HEK293 (cell line): Measurements from ENCODE around the gene TAOK3.

Experiments used
- ZFP3 ChIP-seq: fragments of 450-650 bp; formaldehyde crosslinking; IDR thresholded peaks from 2 replicates; pipeline ENCODE4 v1.5.1; 2016; ENCODE audit warnings: low read depth, missing biosample characterization, missing genetic modification characterization
- ZFP37 ChIP-seq: fragments of 450-650 bp; formaldehyde crosslinking; IDR thresholded peaks from 2 replicates; pipeline ENCODE4 v1.5.1; 2016; ENCODE audit warnings: missing biosample characterization, missing genetic modification characterization
- ZNF510 ChIP-seq: fragments of 450-650 bp; formaldehyde crosslinking; IDR thresholded peaks from 2 replicates; pipeline ENCODE4 v1.5.1; 2018; ENCODE audit warnings: mild to moderate bottlenecking, missing genetic modification characterization, missing biosample characterization; ENCODE audit not compliant: insufficient replicate concordance
- ZNF529 ChIP-seq: fragments of 450-650 bp; formaldehyde crosslinking; IDR thresholded peaks from 2 replicates; pipeline ENCODE4 v1.5.1; 2017; ENCODE audit warnings: missing genetic modification characterization, missing biosample characterization; ENCODE audit not compliant: insufficient replicate concordance
- ZNF747 ChIP-seq: fragments of 450-650 bp; formaldehyde crosslinking; IDR thresholded peaks from 2 replicates; pipeline ENCODE4 v1.5.1; 2016; ENCODE audit warnings: missing biosample characterization, missing genetic modification characterization
- TF ChIP-seq, protein P1 (sequence below): fragments of 450-650 bp; formaldehyde crosslinking; IDR thresholded peaks from 2 replicates; pipeline ENCODE4 v1.5.1; 2016; ENCODE audit warnings: missing biosample characterization, missing genetic modification characterization
- TF ChIP-seq, protein P2 (sequence below): fragments of 450-650 bp; formaldehyde crosslinking; conservative IDR thresholded peaks from 2 replicates; pipeline ENCODE4 v1.5.1; 2016; ENCODE audit warnings: low read depth, missing biosample characterization, missing genetic modification characterization
- TF ChIP-seq, protein P3 (sequence below): fragments of 450-650 bp; formaldehyde crosslinking; optimal IDR thresholded peaks from 2 replicates; pipeline ENCODE3; 2016; ENCODE audit warnings: missing biosample characterization, mild to moderate bottlenecking, missing genetic modification characterization
- TF ChIP-seq, protein P4 (sequence below): fragments of 450-650 bp; formaldehyde crosslinking; IDR thresholded peaks from 2 replicates; pipeline ENCODE4 v1.5.1; 2016; ENCODE audit warnings: missing biosample characterization, missing genetic modification characterization, low read depth
- TF ChIP-seq, protein P5 (sequence below): fragments of 450-650 bp; formaldehyde crosslinking; IDR thresholded peaks from 2 replicates; pipeline ENCODE4 v1.5.1; 2017; ENCODE audit warnings: missing biosample characterization, mild to moderate bottlenecking, missing genetic modification characterization, moderate library complexity
- TF ChIP-seq, protein P6 (sequence below): fragments of 450-650 bp; formaldehyde crosslinking; IDR thresholded peaks from 2 replicates; pipeline ENCODE4 v1.5.1; 2016; ENCODE audit warnings: missing biosample characterization, missing genetic modification characterization

DNA sequence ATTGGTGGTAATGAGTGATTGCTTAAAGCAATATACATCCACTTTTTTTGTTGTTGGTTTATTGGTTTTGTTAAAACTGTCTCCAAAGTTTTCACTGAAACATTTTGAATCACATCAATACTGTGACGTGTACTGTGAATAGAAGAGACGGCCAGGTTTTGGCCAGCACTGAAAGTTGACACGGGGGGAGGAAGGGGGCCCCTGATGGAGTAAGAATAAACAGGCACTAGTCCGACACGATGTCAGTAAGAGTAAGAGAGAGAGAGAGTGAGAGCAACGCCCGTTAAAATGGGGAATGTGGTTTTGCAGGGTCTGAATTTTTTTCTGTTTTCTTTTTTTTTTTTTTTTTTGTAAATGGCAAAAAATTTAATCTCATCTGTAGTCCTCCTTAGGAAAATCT lies 222.1 kb downstream of the TAOK3 start:
- TF ChIP-seq, protein P1, sequence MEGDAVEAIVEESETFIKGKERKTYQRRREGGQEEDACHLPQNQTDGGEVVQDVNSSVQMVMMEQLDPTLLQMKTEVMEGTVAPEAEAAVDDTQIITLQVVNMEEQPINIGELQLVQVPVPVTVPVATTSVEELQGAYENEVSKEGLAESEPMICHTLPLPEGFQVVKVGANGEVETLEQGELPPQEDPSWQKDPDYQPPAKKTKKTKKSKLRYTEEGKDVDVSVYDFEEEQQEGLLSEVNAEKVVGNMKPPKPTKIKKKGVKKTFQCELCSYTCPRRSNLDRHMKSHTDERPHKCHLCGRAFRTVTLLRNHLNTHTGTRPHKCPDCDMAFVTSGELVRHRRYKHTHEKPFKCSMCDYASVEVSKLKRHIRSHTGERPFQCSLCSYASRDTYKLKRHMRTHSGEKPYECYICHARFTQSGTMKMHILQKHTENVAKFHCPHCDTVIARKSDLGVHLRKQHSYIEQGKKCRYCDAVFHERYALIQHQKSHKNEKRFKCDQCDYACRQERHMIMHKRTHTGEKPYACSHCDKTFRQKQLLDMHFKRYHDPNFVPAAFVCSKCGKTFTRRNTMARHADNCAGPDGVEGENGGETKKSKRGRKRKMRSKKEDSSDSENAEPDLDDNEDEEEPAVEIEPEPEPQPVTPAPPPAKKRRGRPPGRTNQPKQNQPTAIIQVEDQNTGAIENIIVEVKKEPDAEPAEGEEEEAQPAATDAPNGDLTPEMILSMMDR, result no peak
- no peak for TF ChIP-seq ZNF510 (tag by site-specific recombination)
- TF ChIP-seq, protein P2, sequence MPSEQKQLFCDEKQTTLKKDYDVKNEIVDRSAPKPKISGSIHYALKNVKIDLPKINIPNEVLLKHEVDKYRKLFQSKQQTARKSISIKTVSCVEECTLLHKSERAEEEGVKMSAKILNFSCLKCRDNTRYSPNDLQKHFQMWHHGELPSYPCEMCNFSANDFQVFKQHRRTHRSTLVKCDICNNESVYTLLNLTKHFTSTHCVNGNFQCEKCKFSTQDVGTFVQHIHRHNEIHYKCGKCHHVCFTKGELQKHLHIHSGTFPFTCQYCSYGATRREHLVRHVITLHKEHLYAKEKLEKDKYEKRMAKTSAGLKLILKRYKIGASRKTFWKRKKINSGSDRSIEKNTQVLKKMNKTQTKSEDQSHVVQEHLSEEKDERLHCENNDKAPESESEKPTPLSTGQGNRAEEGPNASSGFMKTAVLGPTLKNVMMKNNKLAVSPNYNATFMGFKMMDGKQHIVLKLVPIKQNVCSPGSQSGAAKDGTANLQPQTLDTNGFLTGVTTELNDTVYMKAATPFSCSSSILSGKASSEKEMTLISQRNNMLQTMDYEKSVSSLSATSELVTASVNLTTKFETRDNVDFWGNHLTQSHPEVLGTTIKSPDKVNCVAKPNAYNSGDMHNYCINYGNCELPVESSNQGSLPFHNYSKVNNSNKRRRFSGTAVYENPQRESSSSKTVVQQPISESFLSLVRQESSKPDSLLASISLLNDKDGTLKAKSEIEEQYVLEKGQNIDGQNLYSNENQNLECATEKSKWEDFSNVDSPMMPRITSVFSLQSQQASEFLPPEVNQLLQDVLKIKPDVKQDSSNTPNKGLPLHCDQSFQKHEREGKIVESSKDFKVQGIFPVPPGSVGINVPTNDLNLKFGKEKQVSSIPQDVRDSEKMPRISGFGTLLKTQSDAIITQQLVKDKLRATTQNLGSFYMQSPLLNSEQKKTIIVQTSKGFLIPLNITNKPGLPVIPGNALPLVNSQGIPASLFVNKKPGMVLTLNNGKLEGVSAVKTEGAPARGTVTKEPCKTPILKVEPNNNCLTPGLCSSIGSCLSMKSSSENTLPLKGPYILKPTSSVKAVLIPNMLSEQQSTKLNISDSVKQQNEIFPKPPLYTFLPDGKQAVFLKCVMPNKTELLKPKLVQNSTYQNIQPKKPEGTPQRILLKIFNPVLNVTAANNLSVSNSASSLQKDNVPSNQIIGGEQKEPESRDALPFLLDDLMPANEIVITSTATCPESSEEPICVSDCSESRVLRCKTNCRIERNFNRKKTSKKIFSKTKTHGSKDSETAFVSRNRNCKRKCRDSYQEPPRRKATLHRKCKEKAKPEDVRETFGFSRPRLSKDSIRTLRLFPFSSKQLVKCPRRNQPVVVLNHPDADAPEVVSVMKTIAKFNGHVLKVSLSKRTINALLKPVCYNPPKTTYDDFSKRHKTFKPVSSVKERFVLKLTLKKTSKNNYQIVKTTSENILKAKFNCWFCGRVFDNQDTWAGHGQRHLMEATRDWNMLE (tag by site-specific recombination), result no peak
- TF ChIP-seq, protein P3, sequence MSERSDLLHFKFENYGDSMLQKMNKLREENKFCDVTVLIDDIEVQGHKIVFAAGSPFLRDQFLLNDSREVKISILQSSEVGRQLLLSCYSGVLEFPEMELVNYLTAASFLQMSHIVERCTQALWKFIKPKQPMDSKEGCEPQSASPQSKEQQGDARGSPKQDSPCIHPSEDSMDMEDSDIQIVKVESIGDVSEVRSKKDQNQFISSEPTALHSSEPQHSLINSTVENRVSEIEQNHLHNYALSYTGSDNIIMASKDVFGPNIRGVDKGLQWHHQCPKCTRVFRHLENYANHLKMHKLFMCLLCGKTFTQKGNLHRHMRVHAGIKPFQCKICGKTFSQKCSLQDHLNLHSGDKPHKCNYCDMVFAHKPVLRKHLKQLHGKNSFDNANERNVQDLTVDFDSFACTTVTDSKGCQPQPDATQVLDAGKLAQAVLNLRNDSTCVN (tag by site-specific recombination), result no peak
- TF ChIP-seq ZNF529, result no peak
- no peak for TF ChIP-seq ZNF747 (tag by site-specific recombination)
- TF ChIP-seq, protein P4, sequence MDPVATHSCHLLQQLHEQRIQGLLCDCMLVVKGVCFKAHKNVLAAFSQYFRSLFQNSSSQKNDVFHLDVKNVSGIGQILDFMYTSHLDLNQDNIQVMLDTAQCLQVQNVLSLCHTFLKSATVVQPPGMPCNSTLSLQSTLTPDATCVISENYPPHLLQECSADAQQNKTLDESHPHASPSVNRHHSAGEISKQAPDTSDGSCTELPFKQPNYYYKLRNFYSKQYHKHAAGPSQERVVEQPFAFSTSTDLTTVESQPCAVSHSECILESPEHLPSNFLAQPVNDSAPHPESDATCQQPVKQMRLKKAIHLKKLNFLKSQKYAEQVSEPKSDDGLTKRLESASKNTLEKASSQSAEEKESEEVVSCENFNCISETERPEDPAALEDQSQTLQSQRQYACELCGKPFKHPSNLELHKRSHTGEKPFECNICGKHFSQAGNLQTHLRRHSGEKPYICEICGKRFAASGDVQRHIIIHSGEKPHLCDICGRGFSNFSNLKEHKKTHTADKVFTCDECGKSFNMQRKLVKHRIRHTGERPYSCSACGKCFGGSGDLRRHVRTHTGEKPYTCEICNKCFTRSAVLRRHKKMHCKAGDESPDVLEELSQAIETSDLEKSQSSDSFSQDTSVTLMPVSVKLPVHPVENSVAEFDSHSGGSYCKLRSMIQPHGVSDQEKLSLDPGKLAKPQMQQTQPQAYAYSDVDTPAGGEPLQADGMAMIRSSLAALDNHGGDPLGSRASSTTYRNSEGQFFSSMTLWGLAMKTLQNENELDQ, result no peak
- TF ChIP-seq, protein P5, sequence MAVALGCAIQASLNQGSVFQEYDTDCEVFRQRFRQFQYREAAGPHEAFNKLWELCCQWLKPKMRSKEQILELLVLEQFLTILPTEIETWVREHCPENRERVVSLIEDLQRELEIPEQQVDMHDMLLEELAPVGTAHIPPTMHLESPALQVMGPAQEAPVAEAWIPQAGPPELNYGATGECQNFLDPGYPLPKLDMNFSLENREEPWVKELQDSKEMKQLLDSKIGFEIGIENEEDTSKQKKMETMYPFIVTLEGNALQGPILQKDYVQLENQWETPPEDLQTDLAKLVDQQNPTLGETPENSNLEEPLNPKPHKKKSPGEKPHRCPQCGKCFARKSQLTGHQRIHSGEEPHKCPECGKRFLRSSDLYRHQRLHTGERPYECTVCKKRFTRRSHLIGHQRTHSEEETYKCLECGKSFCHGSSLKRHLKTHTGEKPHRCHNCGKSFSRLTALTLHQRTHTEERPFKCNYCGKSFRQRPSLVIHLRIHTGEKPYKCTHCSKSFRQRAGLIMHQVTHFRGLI (tag by site-specific recombination), result no peak
- no peak for TF ChIP-seq ZFP37
- TF ChIP-seq ZFP3 (tag by site-specific recombination), result no peak
- TF ChIP-seq, protein P6, sequence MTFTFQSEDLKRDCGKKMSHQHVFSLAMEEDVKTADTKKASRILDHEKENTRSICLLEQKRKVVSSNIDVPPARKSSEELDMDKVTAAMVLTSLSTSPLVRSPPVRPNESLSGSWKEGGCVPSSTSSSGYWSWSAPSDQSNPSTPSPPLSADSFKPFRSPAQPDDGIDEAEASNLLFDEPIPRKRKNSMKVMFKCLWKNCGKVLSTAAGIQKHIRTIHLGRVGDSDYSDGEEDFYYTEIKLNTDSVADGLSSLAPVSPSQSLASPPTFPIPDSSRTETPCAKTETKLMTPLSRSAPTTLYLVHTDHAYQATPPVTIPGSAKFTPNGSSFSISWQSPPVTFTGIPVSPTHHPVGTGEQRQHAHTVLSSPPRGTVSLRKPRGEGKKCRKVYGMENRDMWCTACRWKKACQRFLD (tag by site-specific recombination), result no peak
